ENCODE measurements around the gene ARHGAP8.

The ARHGAP8 gene

GRCh38 chr22:44861245-44861644 is 108.9 kb downstream of the ARHGAP8 start:
- TF ChIP-seq CTCF (IDR thresholded peaks at IDR 0.05; ENCODE audit: low read length, missing control alignments) = no peak
- no peak for DNase-seq (ENCODE audit: low read depth)
- no peak overlapping the region for H3K4me3 ChIP-seq (replicated peaks; ENCODE audit: low read depth, low read length)

GRCh38 chr22:44862281-44862680 is 109.9 kb downstream of the ARHGAP8 start:
- TF ChIP-seq CTCF (IDR thresholded peaks at IDR 0.05; ENCODE audit: low read length, missing control alignments) = no peak
- no peak overlapping the region for H3K4me3 ChIP-seq (replicated peaks; ENCODE audit: low read depth, low read length)
- no peak for DNase-seq (ENCODE audit: low read depth)

- DNase-seq (ENCODE audit: low read depth) = no peak
- TF ChIP-seq CTCF (IDR thresholded peaks at IDR 0.05; ENCODE audit: low read length, missing control alignments) = no peak
- H3K4me3 ChIP-seq (replicated peaks; ENCODE audit: low read depth, low read length) = no peak overlapping the region
These were observed 110.8 kb downstream of the ARHGAP8 start for GRCh38 chr22:44862981-44863860.

- no peak overlapping the region for H3K4me3 ChIP-seq (replicated peaks; ENCODE audit: low read depth, low read length)
- DNase-seq (ENCODE audit: low read depth) = no peak
- TF ChIP-seq CTCF (IDR thresholded peaks at IDR 0.05; ENCODE audit: low read length, missing control alignments) = no peak
These were observed 113.0 kb downstream of the ARHGAP8 start for GRCh38 chr22:44865193-44866057.

- no peak overlapping the region for H3K4me3 ChIP-seq (replicated peaks; ENCODE audit: low read depth, low read length)
- no peak for TF ChIP-seq CTCF (IDR thresholded peaks at IDR 0.05; ENCODE audit: low read length, missing control alignments)
- no peak for DNase-seq (ENCODE audit: low read depth)
These were observed 116.8 kb downstream of the ARHGAP8 start for GRCh38 chr22:44869196-44869595.

- peak; percentile 11 for DNase-seq (ENCODE audit: low read depth)
- no peak for TF ChIP-seq CTCF (IDR thresholded peaks at IDR 0.05; ENCODE audit: low read length, missing control alignments)
- H3K4me3 ChIP-seq (replicated peaks; ENCODE audit: low read depth, low read length) = no peak overlapping the region
These were observed 117.6 kb downstream of the ARHGAP8 start for GRCh38 chr22:44870021-44870420.

Data from fibroblast of pulmonary artery (primary cell).